MM.1S (cell line): Measurements from ENCODE around the gene KCNH8.

Experiments used
- DNase-seq: peaks from one replicate; pipeline ENCODE4 v3.0.0-alpha.2; 2015
- H2AFZ ChIP-seq: fragments of 300-600 bp; sonication (generic); 2 replicates; pipeline ENCODE4 v1.6.0; 2016; ENCODE audit warnings: antibody characterized with exemption, low read length
- H3F3A ChIP-seq: fragments of 300-600 bp; sonication (generic); 2 replicates; pipeline ENCODE4 v1.6.1; 2016; ENCODE audit warnings: mild to moderate bottlenecking, antibody characterized with exemption, low read length, moderate library complexity, mixed read lengths; ENCODE audit not compliant: insufficient read depth
- H3K27ac ChIP-seq: fragments of 300-600 bp; sonication (generic); 2 replicates; pipeline ENCODE4 v1.5.1; 2016; ENCODE audit warnings: mild to moderate bottlenecking, low read length
- H3K27me3 ChIP-seq: fragments of 300-600 bp; sonication (generic); replicated peaks from 2 replicates; pipeline ENCODE4 v1.6.0; 2016; ENCODE audit warnings: low read length; ENCODE audit not compliant: insufficient read depth
- H3K36me3 ChIP-seq: fragments of 300-600 bp; sonication (generic); replicated peaks from 2 replicates; pipeline ENCODE4 v1.6.1; 2016; ENCODE audit warnings: mild to moderate bottlenecking, low read length, mixed read lengths; ENCODE audit not compliant: insufficient read depth
- H3K4me1 ChIP-seq: fragments of 300-600 bp; sonication (generic); 2 replicates; pipeline ENCODE4 v1.6.1; 2016; ENCODE audit warnings: low read length, mixed read lengths
- H3K4me2 ChIP-seq: fragments of 300-600 bp; sonication (generic); 2 replicates; pipeline ENCODE4 v1.6.0; 2016; ENCODE audit warnings: low read depth, low read length
- H3K4me3 ChIP-seq: fragments of 300-600 bp; sonication (generic); 2 replicates; pipeline ENCODE4 v1.5.1; 2016; ENCODE audit warnings: low read length, mixed read lengths
- H3K79me2 ChIP-seq: fragments of 300-600 bp; sonication (generic); 2 replicates; pipeline ENCODE4 v1.6.1; 2016; ENCODE audit warnings: mixed run types, low read length, mixed read lengths
- H3K9ac ChIP-seq: fragments of 300-600 bp; sonication (generic); 2 replicates; pipeline ENCODE4 v1.6.1; 2016; ENCODE audit warnings: low read length, mixed read lengths
- H3K9me2 ChIP-seq: fragments of 300-600 bp; sonication (generic); replicated peaks from 2 replicates; pipeline ENCODE4 v1.6.1; 2016; ENCODE audit warnings: mild to moderate bottlenecking, low read length, mixed read lengths; ENCODE audit not compliant: insufficient read depth
- H3K9me3 ChIP-seq: fragments of 300-600 bp; sonication (generic); replicated peaks from 2 replicates; pipeline ENCODE4 v1.6.1; 2016; ENCODE audit warnings: mild to moderate bottlenecking, low read length, mixed read lengths; ENCODE audit not compliant: insufficient read depth
- H4K20me1 ChIP-seq: fragments of 300-600 bp; sonication (generic); 2 replicates; pipeline ENCODE4 v1.6.1; 2016; ENCODE audit warnings: mild to moderate bottlenecking, low read length, moderate library complexity, mixed read lengths; ENCODE audit not compliant: insufficient read depth
- EZH2 ChIP-seq: fragments of 300-600 bp; sonication (generic); optimal IDR thresholded peaks from 2 replicates; pipeline ENCODE3; 2017; ENCODE audit warnings: low read depth, mild to moderate bottlenecking, antibody characterized with exemption, low read length, mixed read lengths
- EZH2phosphoT487 ChIP-seq: fragments of 300-600 bp; sonication (generic); IDR thresholded peaks from 2 replicates; pipeline ENCODE4 v1.6.1; 2018; ENCODE audit warnings: antibody characterized with exemption, low read length
- TF ChIP-seq, protein P1 (sequence below): fragments of 300-600 bp; sonication (generic); IDR thresholded peaks from 2 replicates; pipeline ENCODE4 v1.5.1; 2016; ENCODE audit warnings: antibody characterized with exemption, low read length, mixed read lengths

Gene KCNH8

GRCh38 chr3:19455546-19455945 is 307.2 kb downstream of the KCNH8 start:
- no peak for DNase-seq
- Histone ChIP-seq H3K4me1 (no peaks in the 10 kb centered on the region), H3K27ac (no peak overlapping the region), H4K20me1 (no peaks in the 10 kb centered on the region), H3K4me2 (no peak overlapping the region), H3K27me3 (no peaks in the 10 kb centered on the region), H3K9ac (no peak overlapping the region), H3K9me2 (no peaks in the 10 kb centered on the region), H2AFZ (no peak overlapping the region), H3K9me3 (no peaks in the 10 kb centered on the region), H3F3A (no peaks in the 10 kb centered on the region), H3K4me3 (no peak overlapping the region), H3K36me3 (no peaks in the 10 kb centered on the region), H3K79me2 (no peaks in the 10 kb centered on the region)
- TF ChIP-seq EZH2 (no peak), EZH2phosphoT487 (no peak)
- TF ChIP-seq, protein P1, sequence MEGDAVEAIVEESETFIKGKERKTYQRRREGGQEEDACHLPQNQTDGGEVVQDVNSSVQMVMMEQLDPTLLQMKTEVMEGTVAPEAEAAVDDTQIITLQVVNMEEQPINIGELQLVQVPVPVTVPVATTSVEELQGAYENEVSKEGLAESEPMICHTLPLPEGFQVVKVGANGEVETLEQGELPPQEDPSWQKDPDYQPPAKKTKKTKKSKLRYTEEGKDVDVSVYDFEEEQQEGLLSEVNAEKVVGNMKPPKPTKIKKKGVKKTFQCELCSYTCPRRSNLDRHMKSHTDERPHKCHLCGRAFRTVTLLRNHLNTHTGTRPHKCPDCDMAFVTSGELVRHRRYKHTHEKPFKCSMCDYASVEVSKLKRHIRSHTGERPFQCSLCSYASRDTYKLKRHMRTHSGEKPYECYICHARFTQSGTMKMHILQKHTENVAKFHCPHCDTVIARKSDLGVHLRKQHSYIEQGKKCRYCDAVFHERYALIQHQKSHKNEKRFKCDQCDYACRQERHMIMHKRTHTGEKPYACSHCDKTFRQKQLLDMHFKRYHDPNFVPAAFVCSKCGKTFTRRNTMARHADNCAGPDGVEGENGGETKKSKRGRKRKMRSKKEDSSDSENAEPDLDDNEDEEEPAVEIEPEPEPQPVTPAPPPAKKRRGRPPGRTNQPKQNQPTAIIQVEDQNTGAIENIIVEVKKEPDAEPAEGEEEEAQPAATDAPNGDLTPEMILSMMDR: no peak

DNA sequence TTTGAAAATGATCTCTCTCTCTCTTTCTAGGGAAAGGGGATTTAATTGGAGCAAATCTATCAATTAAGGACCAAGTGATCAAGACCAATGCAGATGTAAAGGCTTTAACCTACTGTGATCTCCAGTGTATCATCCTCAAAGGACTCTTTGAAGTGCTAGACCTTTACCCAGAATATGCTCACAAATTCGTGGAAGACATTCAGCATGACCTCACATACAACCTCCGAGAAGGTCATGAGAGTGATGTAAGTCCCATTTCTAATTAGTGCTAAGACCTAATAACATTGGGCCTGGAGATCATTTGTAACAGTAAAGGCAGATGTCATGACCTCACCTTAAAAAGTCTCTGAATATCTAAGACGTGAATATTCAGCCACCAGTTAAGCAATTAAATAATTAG is 308.4 kb downstream of the KCNH8 start:
- no peaks in the 10 kb centered on the region for H3K9me2 ChIP-seq
- no peak for TF ChIP-seq EZH2phosphoT487
- no peak for TF ChIP-seq EZH2
- TF ChIP-seq, protein P1: no peak
- H3K9ac ChIP-seq: no peak overlapping the region
- no peaks in the 10 kb centered on the region for H3K36me3 ChIP-seq
- no peak overlapping the region for H3K27ac ChIP-seq
- no peaks in the 10 kb centered on the region for H3K9me3 ChIP-seq
- no peaks in the 10 kb centered on the region for H4K20me1 ChIP-seq
- H3K79me2 ChIP-seq: no peaks in the 10 kb centered on the region
- no peak overlapping the region for H3K4me3 ChIP-seq
- no peaks in the 10 kb centered on the region for H3F3A ChIP-seq
- H2AFZ ChIP-seq: no peak overlapping the region
- no peaks in the 10 kb centered on the region for H3K27me3 ChIP-seq
- DNase-seq: no peak
- H3K4me1 ChIP-seq: no peaks in the 10 kb centered on the region
- no peak overlapping the region for H3K4me2 ChIP-seq

- H3K27me3 ChIP-seq: no peaks in the 10 kb centered on the region
- no peak overlapping the region for H3K4me2 ChIP-seq
- H3K9me3 ChIP-seq: no peaks in the 10 kb centered on the region
- TF ChIP-seq, protein P1: no peak
- TF ChIP-seq EZH2 (no peak), EZH2phosphoT487 (no peak)
- no peak for DNase-seq
- no peaks in the 10 kb centered on the region for H3F3A ChIP-seq
- H3K79me2 ChIP-seq: no peaks in the 10 kb centered on the region
- no peaks in the 10 kb centered on the region for H3K4me1 ChIP-seq
- H4K20me1 ChIP-seq: no peaks in the 10 kb centered on the region
- H3K27ac ChIP-seq: no peak overlapping the region
- no peaks in the 10 kb centered on the region for H3K9me2 ChIP-seq
- no peaks in the 10 kb centered on the region for H3K36me3 ChIP-seq
- no peak overlapping the region for H3K9ac ChIP-seq
- H3K4me3 ChIP-seq: no peak overlapping the region
- no peak overlapping the region for H2AFZ ChIP-seq
These were observed 309.1 kb downstream of the KCNH8 start for GRCh38 chr3:19457449-19457848.

GRCh38 chr3:19467761-19468160 is 319.5 kb downstream of the KCNH8 start:
- no peaks in the 10 kb centered on the region for H3K4me1 ChIP-seq
- no peaks in the 10 kb centered on the region for H3F3A ChIP-seq
- no peaks in the 10 kb centered on the region for H3K9me3 ChIP-seq
- DNase-seq: no peak
- no peak overlapping the region for H3K4me3 ChIP-seq
- H3K27ac ChIP-seq: no peak overlapping the region
- H3K4me2 ChIP-seq: no peak overlapping the region
- H3K27me3 ChIP-seq: no peaks in the 10 kb centered on the region
- H3K9ac ChIP-seq: no peak overlapping the region
- H3K79me2 ChIP-seq: no peaks in the 10 kb centered on the region
- H4K20me1 ChIP-seq: no peaks in the 10 kb centered on the region
- H3K36me3 ChIP-seq: no peaks in the 10 kb centered on the region
- H2AFZ ChIP-seq: no peak overlapping the region
- TF ChIP-seq EZH2phosphoT487: no peak
- TF ChIP-seq EZH2: no peak
- TF ChIP-seq, protein P1: no peak
- H3K9me2 ChIP-seq: no peaks in the 10 kb centered on the region
